Upper lobe of left lung (tissue), 4 donors: ENCODE results near the gene UBL7.

Source experiments
- EP300 ChIP-seq, 4 donors: sonication (generic); formaldehyde crosslinking; IDR thresholded peaks; one replicate each; pipeline ENCODE4 v1.5.1; 2017; ENCODE audit warnings: antibody characterized with exemption in 4 of 4, control low read depth in 2 of 4
- POLR2AphosphoS5 ChIP-seq, 2 donors: sonication (generic); formaldehyde crosslinking; IDR thresholded peaks; one replicate each; pipeline ENCODE4 v1.5.1; 2017; ENCODE audit warnings: antibody characterized with exemption in 2 of 2
- TF ChIP-seq, protein P1 (sequence below), 6 experiments: fragments of 450-650 bp in 4 of 6; fragments of 200-600 bp in 2 of 6; sonication (generic) in 2 of 6; IDR thresholded peaks; one replicate each; pipeline ENCODE4 v1.5.1; 2016 to 2019; ENCODE audit warnings: antibody characterized with exemption in 6 of 6

DNA sequence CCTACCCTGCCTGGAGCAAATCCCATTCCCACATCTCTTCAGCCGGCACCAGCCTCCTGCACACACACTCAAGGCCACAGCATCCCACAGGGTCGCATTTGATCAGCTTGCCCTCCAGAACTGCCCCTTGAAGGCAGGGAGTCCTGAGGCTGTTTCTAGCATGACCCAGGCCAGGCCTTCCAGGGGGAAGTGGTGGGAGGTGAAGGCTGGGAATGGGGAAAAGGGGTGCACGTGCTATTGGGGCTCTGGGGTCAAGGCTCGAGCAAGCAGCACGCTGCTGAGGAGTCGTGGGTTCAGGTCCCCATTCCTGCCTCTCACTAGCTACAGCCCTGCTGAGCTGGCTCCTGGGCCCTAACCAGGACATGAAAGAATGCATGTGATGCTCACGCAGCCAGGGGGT is 52.1 kb downstream of the UBL7 start:
- TF ChIP-seq, protein P1, sequence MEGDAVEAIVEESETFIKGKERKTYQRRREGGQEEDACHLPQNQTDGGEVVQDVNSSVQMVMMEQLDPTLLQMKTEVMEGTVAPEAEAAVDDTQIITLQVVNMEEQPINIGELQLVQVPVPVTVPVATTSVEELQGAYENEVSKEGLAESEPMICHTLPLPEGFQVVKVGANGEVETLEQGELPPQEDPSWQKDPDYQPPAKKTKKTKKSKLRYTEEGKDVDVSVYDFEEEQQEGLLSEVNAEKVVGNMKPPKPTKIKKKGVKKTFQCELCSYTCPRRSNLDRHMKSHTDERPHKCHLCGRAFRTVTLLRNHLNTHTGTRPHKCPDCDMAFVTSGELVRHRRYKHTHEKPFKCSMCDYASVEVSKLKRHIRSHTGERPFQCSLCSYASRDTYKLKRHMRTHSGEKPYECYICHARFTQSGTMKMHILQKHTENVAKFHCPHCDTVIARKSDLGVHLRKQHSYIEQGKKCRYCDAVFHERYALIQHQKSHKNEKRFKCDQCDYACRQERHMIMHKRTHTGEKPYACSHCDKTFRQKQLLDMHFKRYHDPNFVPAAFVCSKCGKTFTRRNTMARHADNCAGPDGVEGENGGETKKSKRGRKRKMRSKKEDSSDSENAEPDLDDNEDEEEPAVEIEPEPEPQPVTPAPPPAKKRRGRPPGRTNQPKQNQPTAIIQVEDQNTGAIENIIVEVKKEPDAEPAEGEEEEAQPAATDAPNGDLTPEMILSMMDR (IDR thresholded peaks at IDR 0.05): no peak
- TF ChIP-seq POLR2AphosphoS5 (IDR thresholded peaks at IDR 0.05): no peak
- TF ChIP-seq EP300 (IDR thresholded peaks at IDR 0.05): no peak
